Small intestine (tissue), 7 donors: Measurements from ENCODE around the gene FNBP1. TPM values are rescaled to one million over a fixed set of nuclear protein-coding genes. Genes with fewer than 3 reads are reported as not detected.
A peak's percentile ranks its signal among the peaks of the same experiment; 100 is the strongest.
"Not testable (repeated sequence)": the region's sequence is repeated elsewhere in the genome, so short reads cannot be mapped to it uniquely, and the experiment has no call there.

Experiments
- DNase-seq, 2 donors: peaks; one replicate each; pipeline versions ENCODE4 v3.0.0 to v3.0.0-alpha.2; 2013
- FAIRE-seq: peaks from 2 replicates; lab custom pipeline; 2012; peaks lifted over from hg19 to GRCh38; lab: Jason Lieb, UNC
- H3K27ac ChIP-seq, 3 donors: one replicate each; pipeline ENCODE4 v1.5.1; 2013; ENCODE audit warnings: low read length in 2 of 3, mild to moderate bottlenecking in 2 of 3, control low read depth in 1 of 3, inconsistent platforms in 1 of 3, low read depth in 1 of 3, moderate library complexity in 1 of 3
- H3K27me3 ChIP-seq, 3 donors: one replicate each; pipeline ENCODE4 v1.6.1; 2013; ENCODE audit warnings: low read length in 3 of 3, inconsistent platforms in 1 of 3; ENCODE audit not compliant: control insufficient read depth in 3 of 3, insufficient read depth in 3 of 3
- H3K36me3 ChIP-seq, 3 donors: one replicate each; pipeline ENCODE4 v1.6.1; 2013; ENCODE audit warnings: low read length in 3 of 3, inconsistent platforms in 1 of 3, low read depth in 1 of 3, mild to moderate bottlenecking in 1 of 3, moderate library complexity in 1 of 3; ENCODE audit not compliant: control insufficient read depth in 3 of 3, insufficient read depth in 2 of 3
- H3K4me1 ChIP-seq, 3 donors: one replicate each; pipeline ENCODE4 v1.6.1; 2013; ENCODE audit warnings: low read length in 2 of 3, inconsistent platforms in 1 of 3, low read depth in 1 of 3, mild to moderate bottlenecking in 1 of 3, moderate library complexity in 1 of 3; ENCODE audit not compliant: control insufficient read depth in 3 of 3, insufficient read depth in 2 of 3
- H3K4me3 ChIP-seq, 3 donors: one replicate each; pipeline ENCODE4 v1.5.1; 2013; ENCODE audit warnings: low read length in 3 of 3, control low read depth in 1 of 3, inconsistent platforms in 1 of 3, low read depth in 1 of 3, mild to moderate bottlenecking in 1 of 3, moderate library complexity in 1 of 3
- H3K9me3 ChIP-seq, 2 donors: one replicate each; pipeline ENCODE4 v1.6.1; 2013; ENCODE audit warnings: low read depth in 1 of 2, low read length in 1 of 2; ENCODE audit not compliant: control insufficient read depth in 2 of 2, insufficient read depth in 1 of 2
- WGBS, 3 donors: extraction: QIAGEN DNeasy Blood & Tissue Kit; methylation state at CpG; one replicate each; pipeline ENCODE4 v1.1.7; 2013; 5-methylcytosine and 5-hydroxymethylcytosine counted together
- polyA plus RNA-seq, 4 donors: library from polyadenylated mRNA; stranded (reverse) in 3 of 4; unstranded in 1 of 4; fragments of 200-250 nt in 3 of 4; fragments of 120-200 nt in 1 of 4; gene quantifications; one replicate each; pipeline versions ENCODE4 v1.2.1 to v1.2.3, GENCODE V29; 2013
- donor health status: healthy with polysubstance abuse.
- donor health status: control.
- donor health status: control.
- donor health status: Bipolar disorder and iron deficiency.
- donor health status: healthy.

FNBP1 gene
- polyA plus RNA-seq, 4 donors = 1.3 to 16.5 (median 9.0) TPM

DNA sequence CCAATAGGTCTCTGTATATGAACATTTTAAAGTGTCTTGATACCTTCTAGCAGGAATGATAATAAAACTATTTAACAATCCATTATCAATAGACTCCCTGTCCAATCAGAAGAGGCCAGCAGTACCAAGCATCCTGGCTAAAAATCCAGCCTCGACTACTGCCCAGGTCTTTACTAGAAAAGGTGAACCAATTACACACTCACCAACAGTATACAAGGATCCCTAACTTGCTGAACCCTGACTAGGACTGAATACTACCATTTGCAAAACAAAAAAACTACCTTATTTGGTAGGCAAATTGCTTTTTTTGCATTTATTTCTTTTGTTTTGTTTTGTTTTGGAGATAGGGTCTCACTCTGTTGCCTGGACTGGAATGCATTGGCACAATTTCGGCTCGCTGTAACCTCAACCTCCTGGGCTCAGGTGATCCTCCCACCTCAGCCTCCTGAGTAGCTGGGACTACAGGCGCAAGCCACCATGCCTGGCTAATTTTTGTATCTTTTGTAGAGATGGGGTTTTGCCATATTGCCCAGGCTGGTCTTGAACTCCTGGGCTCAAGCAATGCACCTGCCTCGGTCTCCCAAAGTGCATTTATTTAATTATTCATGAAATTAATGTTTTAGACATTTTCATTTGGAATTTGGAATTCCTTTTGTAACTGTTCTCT, 27.5 kb downstream of the FNBP1 start:
- Histone ChIP-seq H3K27ac (no peak overlapping the region), H3K4me1 (no peaks in the 10 kb centered on the region), H3K4me3 (no peak overlapping the region), H3K27me3 (no peaks in the 10 kb centered on the region), H3K9me3 (peaks cover 0 to 9% of the 10 kb centered on the region in 2 donors), H3K36me3 (no peaks in the 10 kb centered on the region)
- 91 to 94% (median 94%) methylated on average over 5 of the region's 5 CpGs for WGBS, 3 donors
- FAIRE-seq (no peak), DNase-seq (no peak)

GRCh38 chr9:130013326-130013725, 29.7 kb downstream of the FNBP1 start:
- H3K4me1 ChIP-seq = no peaks in the 10 kb centered on the region
- H3K27me3 ChIP-seq = no peaks in the 10 kb centered on the region
- peaks cover 0 to 9% of the 10 kb centered on the region in 2 donors for H3K9me3 ChIP-seq
- no peak for FAIRE-seq
- no peak overlapping the region for H3K27ac ChIP-seq
- no peak overlapping the region for H3K4me3 ChIP-seq
- H3K36me3 ChIP-seq = no peaks in the 10 kb centered on the region
- no peak for DNase-seq
- 67 to 71% (median 68%) methylated on average over 2 of the region's 2 CpGs for WGBS, 3 donors

GRCh38 chr9:130010151-130010988, 32.6 kb downstream of the FNBP1 start:
- peak overlapping the region in 1 of 3 donors; percentile 86 for H3K27ac ChIP-seq
- FAIRE-seq = no peak

GRCh38 chr9:130009546-130009945, 33.4 kb downstream of the FNBP1 start:
- not testable (repeated sequence) for H3K27me3 ChIP-seq, DNase-seq, H3K4me3 ChIP-seq, H3K9me3 ChIP-seq, H3K36me3 ChIP-seq, FAIRE-seq, H3K4me1 ChIP-seq
- H3K27ac ChIP-seq = peak overlapping the region in 1 of 3 donors; percentile 16
- 90 to 96% (median 91%) methylated on average over 10 of the region's 10 CpGs for WGBS, 3 donors

More at GRCh38 chr9:130010151-130010988, 32.6 kb downstream of the FNBP1 start:
- Histone ChIP-seq H3K9me3 (peaks cover 0 to 3% of the 10 kb centered on the region in 2 donors), H3K4me1 (no peaks in the 10 kb centered on the region), H3K27me3 (no peaks in the 10 kb centered on the region), H3K4me3 (no peak overlapping the region), H3K36me3 (no peaks in the 10 kb centered on the region)
- DNase-seq = no peak
- 61 to 80% (median 80%) methylated on average over 5 of the region's 5 CpGs for WGBS, 3 donors

- DNase-seq (no peak), FAIRE-seq (no peak)
- WGBS, 3 donors = 30 to 50% (median 34%) methylated on average over 5 of the region's 5 CpGs
- Histone ChIP-seq H3K27me3 (no peaks in the 10 kb centered on the region), H3K9me3 (peaks cover 0 to 3% of the 10 kb centered on the region in 2 donors), H3K4me1 (no peaks in the 10 kb centered on the region), H3K36me3 (no peaks in the 10 kb centered on the region), H3K4me3 (no peak overlapping the region), H3K27ac (peak overlapping the region in 1 of 3 donors; percentile 90)
These were observed 34.5 kb downstream of the FNBP1 start for GRCh38 chr9:130008538-130008937.

DNA sequence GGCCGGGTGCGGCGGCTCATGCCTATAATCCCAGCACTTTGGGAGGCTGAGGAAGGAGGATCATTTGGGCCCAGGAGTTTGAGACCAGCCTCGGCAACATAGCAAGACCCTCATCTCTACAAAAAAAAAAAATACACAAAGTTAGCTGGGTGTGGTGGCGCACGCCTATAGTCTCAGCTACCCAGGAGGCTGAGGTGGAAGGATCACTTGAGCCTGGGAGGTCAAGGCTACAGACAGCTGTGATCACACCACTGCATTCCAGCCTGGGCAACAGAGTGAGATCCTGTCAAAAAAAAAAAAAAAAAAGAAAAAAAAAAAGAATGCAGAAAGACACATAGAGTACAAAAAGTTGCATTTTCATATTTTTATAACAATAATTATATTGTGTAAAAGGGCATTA, 36.0 kb downstream of the FNBP1 start:
- not testable (repeated sequence) for FAIRE-seq, H3K36me3 ChIP-seq, H3K9me3 ChIP-seq, DNase-seq, H3K4me1 ChIP-seq, H3K4me3 ChIP-seq, H3K27me3 ChIP-seq
- peak overlapping the region in 2 of 3 donors; percentile 32 to 89 for H3K27ac ChIP-seq
- 88 to 98% (median 90%) methylated on average over 6 of the region's 6 CpGs for WGBS, 3 donors

- H3K27ac ChIP-seq = no peak overlapping the region
- no peaks in the 10 kb centered on the region for H3K4me1 ChIP-seq
- no peaks in the 10 kb centered on the region for H3K36me3 ChIP-seq
- no peaks in the 10 kb centered on the region for H3K27me3 ChIP-seq
- FAIRE-seq (no peak), DNase-seq (no peak)
- H3K4me3 ChIP-seq = no peak overlapping the region
- H3K9me3 ChIP-seq = no peaks in the 10 kb centered on the region
- 35 to 82% (median 68%) methylated on average over 8 of the region's 8 CpGs for WGBS, 3 donors
These were observed 38.9 kb downstream of the FNBP1 start for GRCh38 chr9:130003943-130004552.

DNA sequence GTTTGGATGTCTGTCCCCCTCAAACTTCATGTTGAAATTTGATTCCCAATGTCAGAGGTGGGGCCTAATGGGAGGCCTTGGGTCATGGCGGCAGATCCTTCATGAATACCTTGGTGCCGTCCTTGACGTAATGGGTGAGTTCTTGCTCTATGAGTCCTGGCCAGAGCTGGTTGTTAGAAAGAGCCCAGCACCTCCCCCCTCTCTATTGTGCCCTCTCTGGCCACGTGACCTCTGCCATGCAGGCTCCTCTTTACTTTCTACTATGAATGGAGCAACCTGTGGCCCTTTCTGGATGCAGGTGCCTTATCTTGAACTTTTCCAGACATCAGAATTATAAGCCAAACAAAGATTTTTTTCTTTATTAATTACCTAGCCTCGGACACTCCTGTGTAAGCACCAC, 40.7 kb downstream of the FNBP1 start:
- no peaks in the 10 kb centered on the region for H3K4me1 ChIP-seq
- FAIRE-seq = no peak
- no peak for DNase-seq

More for the DNA sequence above, 40.7 kb downstream of the FNBP1 start:
- no peaks in the 10 kb centered on the region for H3K9me3 ChIP-seq
- no peak overlapping the region for H3K27ac ChIP-seq
- H3K4me3 ChIP-seq = no peak overlapping the region
- H3K27me3 ChIP-seq = no peaks in the 10 kb centered on the region
- WGBS, 3 donors = 86 to 89% (median 89%) methylated on average over 5 of the region's 5 CpGs
- no peaks in the 10 kb centered on the region for H3K36me3 ChIP-seq
